NCI-H2196 treated with DMSO at 0.1 percent for 48 hours (cell line): ENCODE measurements around the gene GULP1.
"Not testable (repeated sequence)": the region's sequence is repeated elsewhere in the genome, so short reads cannot be mapped to it uniquely, and the experiment has no call there.

Experiments
- DNase-seq: peaks from one replicate; lab custom pipeline; 2025; ENCODE audit not compliant: unreplicated experiment; lab: John Stamatoyannopoulos, UW

GULP1 gene

GRCh38 chr2:188291617-188292347 lies at the start of gene GULP1:
GULP1 (plus strand) TSS chr2:188291874; CDS start chr2:188477703, 185,829 bp downstream.
- no peak for DNase-seq

GRCh38 chr2:188243381-188243780 lies 48.3 kb upstream of the GULP1 start:
- no peak for DNase-seq

- DNase-seq, result no peak
These were observed 47.3 kb upstream of the GULP1 start for GRCh38 chr2:188244383-188244782.

GRCh38 chr2:188245230-188245629 lies 46.4 kb upstream of the GULP1 start:
- no peak for DNase-seq

- no peak for DNase-seq
These were observed 43.2 kb upstream of the GULP1 start for GRCh38 chr2:188248513-188248912.

GRCh38 chr2:188251034-188251433 lies 40.6 kb upstream of the GULP1 start:
- no peak for DNase-seq

GRCh38 chr2:188256420-188256819 lies 35.3 kb upstream of the GULP1 start:
- DNase-seq, result no peak

GRCh38 chr2:188265315-188265714 lies 26.4 kb upstream of the GULP1 start:
- no peak for DNase-seq

- no peak for DNase-seq
These were observed 23.9 kb upstream of the GULP1 start for GRCh38 chr2:188267776-188268175.

- no peak for DNase-seq
These were observed 22.7 kb upstream of the GULP1 start for GRCh38 chr2:188269004-188269403.

- DNase-seq, result no peak
These were observed 19.6 kb upstream of the GULP1 start for GRCh38 chr2:188272121-188272520.

- no peak for DNase-seq
These were observed 17.4 kb upstream of the GULP1 start for GRCh38 chr2:188274274-188274673.

GRCh38 chr2:188276255-188276654 lies 15.4 kb upstream of the GULP1 start:
- DNase-seq, result no peak

- no peak for DNase-seq
These were observed 13.9 kb upstream of the GULP1 start for GRCh38 chr2:188277786-188278185.

- DNase-seq, result no peak
These were observed 13.1 kb upstream of the GULP1 start for GRCh38 chr2:188278388-188279092.

- no peak for DNase-seq
These were observed 12.6 kb upstream of the GULP1 start for GRCh38 chr2:188279093-188279445.

- DNase-seq, result no peak
These were observed 10.9 kb upstream of the GULP1 start for GRCh38 chr2:188280811-188281222.

GRCh38 chr2:188282907-188283306 lies 8.8 kb upstream of the GULP1 start:
- DNase-seq, result no peak

- DNase-seq, result not testable (repeated sequence)
These were observed 7.4 kb upstream of the GULP1 start for GRCh38 chr2:188284251-188284650.

GRCh38 chr2:188285049-188285448 lies 6.6 kb upstream of the GULP1 start:
- DNase-seq, result no peak

- DNase-seq, result no peak
These were observed 5.9 kb upstream of the GULP1 start for GRCh38 chr2:188285774-188286173.

- no peak for DNase-seq
These were observed 495 bp upstream of the GULP1 start for GRCh38 chr2:188291142-188291616.
